Kidney (tissue), 14 donors: Measurements from ENCODE around the gene NEGR1. TPM values are rescaled to one million over a fixed set of nuclear protein-coding genes. Genes with fewer than 3 reads are reported as not detected.

Experiments
- DNase-seq, 5 donors: peaks; one replicate each; pipeline ENCODE4 v3.0.0-alpha.2; 2013 to 2020
- FAIRE-seq: peaks from 2 replicates; lab custom pipeline; 2012; peaks lifted over from hg19 to GRCh38; lab: Jason Lieb, UNC
- H3K27ac ChIP-seq, 2 donors: one replicate each; pipeline ENCODE4 v1.7.0; 2013; ENCODE audit warnings: low read depth in 2 of 2, low read length in 2 of 2, inconsistent platforms in 1 of 2
- H3K27me3 ChIP-seq: one replicate; pipeline ENCODE4 v1.7.1; 2013; ENCODE audit warnings: low read length, inconsistent platforms; ENCODE audit not compliant: control insufficient read depth, insufficient read depth
- H3K36me3 ChIP-seq, 3 donors: one replicate each; pipeline versions ENCODE4 v1.7.0 to v1.7.1; 2013; ENCODE audit warnings: low read length in 3 of 3, control low read depth in 1 of 3, inconsistent platforms in 1 of 3; ENCODE audit not compliant: insufficient read depth in 3 of 3, control insufficient read depth in 2 of 3
- H3K4me1 ChIP-seq, 3 donors: one replicate each; pipeline versions ENCODE4 v1.7.0 to v1.7.1; 2013; ENCODE audit warnings: low read length in 3 of 3, inconsistent platforms in 1 of 3, low read depth in 1 of 3; ENCODE audit not compliant: control insufficient read depth in 2 of 3, insufficient read depth in 2 of 3
- H3K4me3 ChIP-seq, 3 donors: one replicate each; pipeline versions ENCODE4 v1.7.0 to v1.8.1; 2013; ENCODE audit warnings: low read length in 3 of 3, control low read depth in 1 of 3, inconsistent platforms in 1 of 3
- H3K9ac ChIP-seq, 3 donors: one replicate each; pipeline versions ENCODE4 v1.7.0 to v1.7.1; 2013; ENCODE audit warnings: low read length in 3 of 3, control low read depth in 1 of 3, inconsistent platforms in 1 of 3
- H3K9me3 ChIP-seq, 3 donors: one replicate each; pipeline versions ENCODE4 v1.7.0 to v1.7.1; 2013; ENCODE audit warnings: low read length in 3 of 3, control low read depth in 1 of 3, inconsistent platforms in 1 of 3; ENCODE audit not compliant: control insufficient read depth in 2 of 3, insufficient read depth in 1 of 3
- CTCF ChIP-seq: IDR thresholded peaks from 3 replicates; pipeline ENCODE4 v1.5.1; 2012; ENCODE audit warnings: mild to moderate bottlenecking, moderate library complexity, borderline replicate concordance; ENCODE audit not compliant: insufficient read depth; ENCODE audit errors: extremely low read depth
- intact Hi-C: fragments of 100-400 bp; cut with DNase I; formaldehyde crosslinking; loops from one replicate; pipeline ENCODE4 v1.11.1; 2022
- polyA plus RNA-seq: library from polyadenylated mRNA; stranded (reverse); fragments of 350-450 nt; fragmentation: Illumina TruSeq; extraction: RNeasy Lipid Tissue Mini Kit (QIAGEN cat#74804); gene quantifications from one replicate; pipeline ENCODE4 v1.2.3, GENCODE V29; 2014; ENCODE audit warnings: low read depth, low replicate concordance; ENCODE audit not compliant: insufficient read depth
- total RNA-seq: library from RNA; stranded (reverse); fragmentation: NEBNext Ultra II Directional; extraction: Animal tissue kit (Norgen Biotek cat#: 25700); gene quantifications from one replicate; pipeline ENCODE4 v1.2.1, GENCODE V29; 2021
- donor health status: control.
- donor health status: control.
- donor health status: control.
- donor health status: control.
- donor health status: control.
- donor health status: DM: yes; HTN: yes; CAD: no.
- donor health status: Normal renal cell carcinoma (clear cell type).

NEGR1 gene
- total and polyA plus RNA-seq, 2 donors from 2014 or later = 3.0 to 10.2 TPM

- TF ChIP-seq CTCF = no peak
- no peak for DNase-seq
- FAIRE-seq = no peak
- no peaks in the 10 kb centered on the region for H3K36me3 ChIP-seq
- no peak overlapping the region for H3K9ac ChIP-seq
- H3K9me3 ChIP-seq = no peaks in the 10 kb centered on the region
- H3K27ac ChIP-seq = no peak overlapping the region
- no peak overlapping the region for H3K4me3 ChIP-seq
- H3K4me1 ChIP-seq = no peaks in the 10 kb centered on the region
- intact Hi-C loops = no loop called here
- H3K27me3 ChIP-seq = no peaks in the 10 kb centered on the region
Observed at GRCh38 chr1:72119491-72119890, 162.8 kb downstream of the NEGR1 start.

- no peaks in the 10 kb centered on the region for H3K9me3 ChIP-seq
- DNase-seq = no peak
- no peak for FAIRE-seq
- no peaks in the 10 kb centered on the region for H3K36me3 ChIP-seq
- TF ChIP-seq CTCF = no peak
- H3K9ac ChIP-seq = no peak overlapping the region
- no peak overlapping the region for H3K27ac ChIP-seq
- H3K4me1 ChIP-seq = no peaks in the 10 kb centered on the region
- H3K27me3 ChIP-seq = no peaks in the 10 kb centered on the region
- intact Hi-C loops = no loop called here
- H3K4me3 ChIP-seq = no peak overlapping the region
Observed at GRCh38 chr1:72117621-72118020, 164.7 kb downstream of the NEGR1 start.

GRCh38 chr1:72115290-72115689, 167.0 kb downstream of the NEGR1 start:
- Histone ChIP-seq H3K36me3 (no peaks in the 10 kb centered on the region), H3K4me3 (no peak overlapping the region), H3K27me3 (no peaks in the 10 kb centered on the region), H3K9me3 (no peaks in the 10 kb centered on the region), H3K4me1 (no peaks in the 10 kb centered on the region), H3K9ac (no peak overlapping the region), H3K27ac (no peak overlapping the region)
- intact Hi-C loops = no loop called here
- FAIRE-seq (no peak), DNase-seq (no peak)
- TF ChIP-seq CTCF = no peak

- Histone ChIP-seq H3K27ac (no peak overlapping the region), H3K27me3 (no peaks in the 10 kb centered on the region), H3K4me3 (no peak overlapping the region), H3K4me1 (no peaks in the 10 kb centered on the region), H3K9ac (no peak overlapping the region), H3K9me3 (no peaks in the 10 kb centered on the region), H3K36me3 (no peaks in the 10 kb centered on the region)
- intact Hi-C loops = no loop called here
- no peak for FAIRE-seq
- TF ChIP-seq CTCF = no peak
- no peak for DNase-seq
Observed at GRCh38 chr1:72111662-72112061, 170.7 kb downstream of the NEGR1 start.
